ENCODE measurements around the gene OR14J1. TPM values are rescaled to one million over a fixed set of nuclear protein-coding genes. Genes with fewer than 3 reads are reported as not detected.
"Not testable (repeated sequence)": the region's sequence is repeated elsewhere in the genome, so short reads cannot be mapped to it uniquely, and the experiment has no call there.

OR14J1 gene
- total RNA-seq (under 1 TPM in 1 of 2 donors, not detected in 1; 0.40 TPM), polyA plus RNA-seq (ENCODE audit: insufficient read length in 2 of 2) (under 1 TPM; 0.06 to 0.08 TPM)
- long read RNA-seq, donor 1, result 0 reads
- long read RNA-seq, donor 2, result 0 reads
- long read RNA-seq, donor 3, result 0 reads
- long read RNA-seq, donor 4, result 0 reads

DNA sequence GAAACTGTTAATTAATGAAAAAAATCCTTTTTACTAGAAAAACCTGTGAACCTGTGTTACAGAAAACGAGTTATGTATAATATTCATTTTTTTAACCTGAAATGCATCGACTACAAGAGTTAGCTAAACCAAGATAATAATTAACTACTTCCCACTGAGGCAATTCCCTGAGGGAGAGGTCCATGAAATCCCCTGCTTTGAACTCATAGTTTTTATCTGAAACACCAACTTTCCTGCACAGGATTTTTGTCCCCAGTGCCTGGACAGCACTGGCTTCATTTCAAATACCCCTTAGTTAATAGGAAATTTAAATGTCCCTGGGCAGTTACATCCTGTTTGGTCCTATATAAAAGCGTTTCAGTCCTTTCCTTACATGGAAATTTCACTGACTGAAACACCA lies at the start of gene OR14J1:
TSS of gene OR14J1 (plus strand) at position 386 of the 400 bp plus-strand sequence. CDS start 4,989 bp downstream, outside the sequence.
- peak in 3 of 6 donors; percentile 6 to 38 (median 33) for DNase-seq (ENCODE audit: low read depth in 4 of 6, low spot score in 6 of 6)
- Histone ChIP-seq H3K27me3 (ENCODE audit: control insufficient read depth, insufficient read depth, low read length) (no peaks in the 10 kb centered on the region), H3K36me3 (ENCODE audit: control insufficient read depth, insufficient read depth, low read length) (no peaks in the 10 kb centered on the region), H3K27ac (ENCODE audit: low read depth, low read length) (no peak within 1 kb of the TSS), H3K4me3 (ENCODE audit: low read depth, low read length) (no peak within 1 kb of the TSS), H3K4me1 (ENCODE audit: control insufficient read depth, insufficient read depth, low read length) (no peaks in the 10 kb centered on the region), H3K9me3 (ENCODE audit: control insufficient read depth, insufficient read depth, low read length) (no peaks in the 10 kb centered on the region)
- WGBS (ENCODE audit: insufficient coverage), result 29% methylated on average over 1 of the region's 3 CpGs

GRCh38 chr6:29251736-29252135 lies 49.8 kb upstream of the OR14J1 start:
- Histone ChIP-seq H3K4me1 (ENCODE audit: control insufficient read depth, insufficient read depth, low read length) (no peaks in the 10 kb centered on the region), H3K9me3 (ENCODE audit: control insufficient read depth, insufficient read depth, low read length) (peaks cover 1% of the 10 kb centered on the region), H3K36me3 (ENCODE audit: control insufficient read depth, insufficient read depth, low read length) (no peaks in the 10 kb centered on the region), H3K27me3 (ENCODE audit: control insufficient read depth, insufficient read depth, low read length) (no peaks in the 10 kb centered on the region), H3K27ac (ENCODE audit: low read depth, low read length) (no peak overlapping the region), H3K4me3 (ENCODE audit: low read depth, low read length) (no peak overlapping the region)
- no peak for DNase-seq (ENCODE audit: low read depth in 4 of 6, low spot score in 6 of 6)
- WGBS (ENCODE audit: insufficient coverage), result 94% methylated on average over 3 of the region's 9 CpGs

- WGBS (ENCODE audit: insufficient coverage), result 90% methylated on average over 2 of the region's 2 CpGs
- DNase-seq (ENCODE audit: low read depth in 4 of 6, low spot score in 6 of 6), result no peak
- no peaks in the 10 kb centered on the region for H3K27me3 ChIP-seq (ENCODE audit: control insufficient read depth, insufficient read depth, low read length)
- no peaks in the 10 kb centered on the region for H3K36me3 ChIP-seq (ENCODE audit: control insufficient read depth, insufficient read depth, low read length)
- no peak overlapping the region for H3K27ac ChIP-seq (ENCODE audit: low read depth, low read length)
- H3K4me1 ChIP-seq (ENCODE audit: control insufficient read depth, insufficient read depth, low read length), result no peaks in the 10 kb centered on the region
- H3K4me3 ChIP-seq (ENCODE audit: low read depth, low read length), result no peak overlapping the region
- no peaks in the 10 kb centered on the region for H3K9me3 ChIP-seq (ENCODE audit: control insufficient read depth, insufficient read depth, low read length)
Measured at GRCh38 chr6:29255530-29255929, 46.0 kb upstream of the OR14J1 start.

DNA sequence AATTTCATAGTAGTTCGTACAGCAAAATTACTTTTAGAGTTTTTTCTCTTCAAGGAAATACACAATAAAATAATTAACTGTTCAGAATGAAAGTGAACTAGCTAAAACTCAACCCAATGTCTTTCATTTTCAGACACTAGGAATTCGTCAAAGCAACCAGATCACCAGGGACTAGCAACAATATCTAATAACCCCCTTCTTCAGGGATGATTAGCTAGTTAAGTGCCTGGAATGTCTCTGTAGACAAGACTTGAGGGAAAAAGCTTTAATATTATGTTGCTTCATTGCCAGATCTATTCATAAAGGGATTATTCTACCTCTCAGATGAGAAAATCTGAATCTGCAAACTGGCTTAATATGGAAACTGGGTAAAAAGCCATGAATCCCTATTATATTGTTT lies 41.8 kb upstream of the OR14J1 start:
- no peak overlapping the region for H3K4me3 ChIP-seq (ENCODE audit: low read depth, low read length)
- H3K9me3 ChIP-seq (ENCODE audit: control insufficient read depth, insufficient read depth, low read length), result no peaks in the 10 kb centered on the region
- DNase-seq (ENCODE audit: low read depth in 4 of 6, low spot score in 6 of 6), result peak in 2 of 6 donors; percentile 15 to 78
- no CpG with 5 or more reads among the region's 2 CpGs for WGBS (ENCODE audit: insufficient coverage)
- H3K27me3 ChIP-seq (ENCODE audit: control insufficient read depth, insufficient read depth, low read length), result no peaks in the 10 kb centered on the region
- no peaks in the 10 kb centered on the region for H3K4me1 ChIP-seq (ENCODE audit: control insufficient read depth, insufficient read depth, low read length)
- no peak overlapping the region for H3K27ac ChIP-seq (ENCODE audit: low read depth, low read length)
- H3K36me3 ChIP-seq (ENCODE audit: control insufficient read depth, insufficient read depth, low read length), result no peaks in the 10 kb centered on the region

DNA sequence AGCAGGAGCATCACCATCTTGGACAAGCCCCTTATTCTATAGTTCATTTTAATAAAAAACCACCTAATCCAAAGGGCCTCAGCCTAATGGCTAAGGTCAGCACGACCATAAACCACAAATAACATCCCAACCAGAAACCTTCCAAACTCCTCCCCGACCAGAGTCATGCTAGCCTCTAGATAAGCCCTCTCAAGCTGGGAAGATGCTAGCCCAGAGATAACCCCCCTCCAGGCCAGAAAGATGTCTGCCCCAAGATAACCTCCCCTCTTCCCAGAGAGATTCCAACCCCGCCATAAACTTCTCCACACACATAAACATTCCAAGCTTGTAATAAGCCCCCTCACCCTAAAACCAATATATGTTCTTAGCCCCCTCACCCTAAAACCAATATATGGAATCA lies 38.5 kb upstream of the OR14J1 start:
- no peak for DNase-seq (ENCODE audit: low read depth in 4 of 6, low spot score in 6 of 6)
- Histone ChIP-seq H3K4me1 (ENCODE audit: control insufficient read depth, insufficient read depth, low read length) (no peaks in the 10 kb centered on the region), H3K4me3 (ENCODE audit: low read depth, low read length) (no peak overlapping the region), H3K9me3 (ENCODE audit: control insufficient read depth, insufficient read depth, low read length) (no peaks in the 10 kb centered on the region), H3K36me3 (ENCODE audit: control insufficient read depth, insufficient read depth, low read length) (no peaks in the 10 kb centered on the region), H3K27me3 (ENCODE audit: control insufficient read depth, insufficient read depth, low read length) (no peaks in the 10 kb centered on the region), H3K27ac (ENCODE audit: low read depth, low read length) (no peak overlapping the region)
- WGBS (ENCODE audit: insufficient coverage), result 84% methylated on average over 3 of the region's 3 CpGs

DNA sequence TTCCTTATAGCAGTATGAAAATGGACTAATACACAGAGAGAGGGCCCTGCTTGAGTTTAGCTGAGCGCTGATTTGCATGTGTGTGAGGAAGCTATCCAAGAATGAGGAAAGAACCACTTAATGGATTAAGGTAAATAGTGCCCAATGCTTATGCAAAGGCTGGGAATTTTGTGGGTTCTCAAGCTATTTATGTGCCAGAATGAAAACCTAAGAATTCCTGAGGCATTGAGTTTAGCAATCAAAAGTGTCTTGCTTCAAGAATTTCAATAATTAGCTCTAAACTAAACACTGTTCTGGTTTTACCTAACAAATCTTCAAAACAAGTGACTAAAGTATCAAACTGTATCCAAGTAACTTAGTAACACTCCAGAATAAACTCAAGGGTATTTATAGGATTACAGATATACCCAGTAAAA lies 7.0 kb upstream of the OR14J1 start:
- peak in 1 of 6 donors; percentile 13 for DNase-seq (ENCODE audit: low read depth in 4 of 6, low spot score in 6 of 6)
- Histone ChIP-seq H3K4me1 (ENCODE audit: control insufficient read depth, insufficient read depth, low read length) (no peaks in the 10 kb centered on the region), H3K4me3 (ENCODE audit: low read depth, low read length) (no peak overlapping the region), H3K9me3 (ENCODE audit: control insufficient read depth, insufficient read depth, low read length) (no peaks in the 10 kb centered on the region), H3K27me3 (ENCODE audit: control insufficient read depth, insufficient read depth, low read length) (no peaks in the 10 kb centered on the region), H3K27ac (ENCODE audit: low read depth, low read length) (no peak overlapping the region), H3K36me3 (ENCODE audit: control insufficient read depth, insufficient read depth, low read length) (no peaks in the 10 kb centered on the region)
- WGBS (ENCODE audit: insufficient coverage), result 100% methylated on average over 1 of the region's 1 CpG

DNA sequence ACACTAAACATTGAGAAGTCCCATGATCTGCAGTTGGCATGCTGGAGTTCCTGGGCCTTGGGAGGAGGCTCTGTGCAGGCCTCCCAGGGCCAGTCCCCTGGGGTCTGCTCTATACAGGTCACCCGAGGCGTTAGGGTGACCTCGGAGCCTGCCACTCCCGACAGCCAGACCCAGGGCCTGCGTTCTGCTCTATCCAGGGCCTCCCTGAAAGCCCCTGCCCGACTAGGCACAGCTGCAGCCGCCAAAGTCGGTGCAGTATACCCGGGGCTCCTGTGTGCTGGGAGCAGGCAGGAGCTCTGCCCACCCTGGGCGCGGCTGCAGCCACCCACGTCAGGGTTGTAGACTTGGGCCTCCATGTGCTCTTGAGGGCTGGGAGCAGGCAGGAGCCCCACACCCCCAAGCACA lies 6.3 kb upstream of the OR14J1 start:
- Histone ChIP-seq H3K9me3 (ENCODE audit: control insufficient read depth, insufficient read depth, low read length) (no peaks in the 10 kb centered on the region), H3K27me3 (ENCODE audit: control insufficient read depth, insufficient read depth, low read length) (no peaks in the 10 kb centered on the region), H3K4me1 (ENCODE audit: control insufficient read depth, insufficient read depth, low read length) (no peaks in the 10 kb centered on the region), H3K36me3 (ENCODE audit: control insufficient read depth, insufficient read depth, low read length) (no peaks in the 10 kb centered on the region), H3K4me3 (ENCODE audit: low read depth, low read length) (no peak overlapping the region), H3K27ac (ENCODE audit: low read depth, low read length) (no peak overlapping the region)
- DNase-seq (ENCODE audit: low read depth in 4 of 6, low spot score in 6 of 6), result no peak
- 88% methylated on average over 12 of the region's 12 CpGs for WGBS (ENCODE audit: insufficient coverage)

GRCh38 chr6:29295623-29296022 lies 5.9 kb upstream of the OR14J1 start:
- DNase-seq (ENCODE audit: low read depth in 4 of 6, low spot score in 6 of 6), result no peak
- Histone ChIP-seq H3K36me3 (ENCODE audit: control insufficient read depth, insufficient read depth, low read length) (no peaks in the 10 kb centered on the region), H3K27me3 (ENCODE audit: control insufficient read depth, insufficient read depth, low read length) (no peaks in the 10 kb centered on the region), H3K4me1 (ENCODE audit: control insufficient read depth, insufficient read depth, low read length) (no peaks in the 10 kb centered on the region), H3K4me3 (ENCODE audit: low read depth, low read length) (no peak overlapping the region), H3K27ac (ENCODE audit: low read depth, low read length) (no peak overlapping the region), H3K9me3 (ENCODE audit: control insufficient read depth, insufficient read depth, low read length) (no peaks in the 10 kb centered on the region)
- 96% methylated on average over 7 of the region's 7 CpGs for WGBS (ENCODE audit: insufficient coverage)

DNA sequence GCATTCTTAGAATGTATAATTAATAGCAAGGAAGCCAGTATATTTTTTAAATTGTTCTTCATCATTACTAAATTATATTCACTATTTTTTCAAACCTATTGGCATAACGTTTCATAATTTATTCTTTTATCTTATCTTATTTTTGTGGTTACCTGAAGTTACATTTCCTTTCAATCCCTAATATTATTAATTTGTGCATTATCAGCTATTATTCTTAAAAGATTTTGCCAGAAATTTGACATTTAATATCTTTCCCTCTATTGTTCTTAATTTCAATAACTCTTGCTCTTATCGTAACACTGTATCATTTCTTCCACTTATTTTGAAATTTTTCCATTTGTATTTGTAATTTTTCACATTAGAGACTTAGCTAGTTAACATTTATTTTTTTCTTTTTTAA lies 18.4 kb downstream of the OR14J1 start:
- Histone ChIP-seq H3K9me3 (ENCODE audit: control insufficient read depth, insufficient read depth, low read length) (no peaks in the 10 kb centered on the region), H3K36me3 (ENCODE audit: control insufficient read depth, insufficient read depth, low read length) (no peaks in the 10 kb centered on the region), H3K27me3 (ENCODE audit: control insufficient read depth, insufficient read depth, low read length) (no peaks in the 10 kb centered on the region), H3K4me1 (ENCODE audit: control insufficient read depth, insufficient read depth, low read length) (no peaks in the 10 kb centered on the region), H3K4me3 (ENCODE audit: low read depth, low read length) (no peak overlapping the region), H3K27ac (ENCODE audit: low read depth, low read length) (no peak overlapping the region)
- WGBS (ENCODE audit: insufficient coverage), result no CpG with 5 or more reads among the region's 2 CpGs
- DNase-seq (ENCODE audit: low read depth in 4 of 6, low spot score in 6 of 6), result no peak

DNA sequence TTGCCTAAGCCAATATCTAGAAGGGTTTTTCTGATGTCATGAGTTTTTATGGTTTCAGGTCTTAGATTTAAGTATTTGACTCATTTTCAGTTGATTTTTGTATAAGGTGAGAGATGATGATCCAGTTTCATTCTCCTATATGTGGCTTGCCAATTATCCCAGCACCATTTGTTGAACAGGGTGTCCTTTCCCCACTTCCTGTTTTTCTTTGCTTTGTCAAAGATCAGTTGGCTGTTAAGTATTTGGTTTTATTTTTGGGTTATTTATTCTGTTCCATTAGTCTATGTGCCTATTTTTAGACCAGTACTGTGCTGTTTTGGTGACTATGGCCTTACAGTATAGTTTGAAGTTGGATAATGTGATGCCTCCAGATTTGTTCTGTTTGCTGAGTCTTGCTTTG lies 21.8 kb downstream of the OR14J1 start:
- not testable (repeated sequence) for H3K4me3 ChIP-seq (ENCODE audit: low read depth, low read length); H3K36me3 ChIP-seq (ENCODE audit: control insufficient read depth, insufficient read depth, low read length); H3K9me3 ChIP-seq (ENCODE audit: control insufficient read depth, insufficient read depth, low read length); H3K4me1 ChIP-seq (ENCODE audit: control insufficient read depth, insufficient read depth, low read length); H3K27ac ChIP-seq (ENCODE audit: low read depth, low read length); DNase-seq (ENCODE audit: low read depth in 4 of 6, low spot score in 6 of 6); H3K27me3 ChIP-seq (ENCODE audit: control insufficient read depth, insufficient read depth, low read length)
